Muscle of back (tissue), 11 donors: ENCODE results near the gene TNXB. TPM values are rescaled to one million over a fixed set of nuclear protein-coding genes. Genes with fewer than 3 reads are reported as not detected.
"Not testable (repeated sequence)": the region's sequence is repeated elsewhere in the genome, so short reads cannot be mapped to it uniquely, and the experiment has no call there.

Source experiments
- DNase-seq, 3 donors: peaks; one replicate each; pipeline versions ENCODE4 v3.0.0 to v3.0.0-alpha.2; 2013
- polyA plus RNA-seq, 10 donors: library from polyadenylated mRNA; unstranded; fragments of 120-200 nt; gene quantifications; one replicate each; pipeline ENCODE4 v1.2.1, GENCODE V29; 2013; ENCODE audit not compliant: insufficient read length in 10 of 10

The TNXB gene
- polyA plus RNA-seq, 10 donors, result 87.2 to 269 (median 143) TPM

- no peak for DNase-seq
Observed at GRCh38 chr6:32069460-32069859, 39.7 kb downstream of the TNXB start.

DNA sequence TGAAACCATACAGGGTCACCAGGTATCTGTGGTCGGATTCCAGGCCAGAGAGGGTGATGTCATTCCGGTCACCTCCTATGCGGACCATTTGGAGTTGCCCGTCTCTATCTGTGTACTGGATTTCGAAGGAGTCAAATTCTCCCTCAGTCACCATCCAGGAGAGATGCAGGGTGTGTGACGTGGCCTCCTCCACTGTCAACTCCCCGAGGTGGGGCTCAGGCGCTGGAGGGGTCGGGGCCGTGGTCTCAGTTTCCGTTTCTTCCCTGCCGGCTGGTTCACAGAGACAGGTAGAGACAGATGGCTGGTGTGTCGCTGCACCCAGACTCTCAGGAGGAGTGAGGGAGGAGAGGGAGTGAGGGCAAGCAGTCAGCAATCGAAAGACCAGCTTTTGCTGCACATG, 40.3 kb downstream of the TNXB start:
- DNase-seq, result no peak

DNA sequence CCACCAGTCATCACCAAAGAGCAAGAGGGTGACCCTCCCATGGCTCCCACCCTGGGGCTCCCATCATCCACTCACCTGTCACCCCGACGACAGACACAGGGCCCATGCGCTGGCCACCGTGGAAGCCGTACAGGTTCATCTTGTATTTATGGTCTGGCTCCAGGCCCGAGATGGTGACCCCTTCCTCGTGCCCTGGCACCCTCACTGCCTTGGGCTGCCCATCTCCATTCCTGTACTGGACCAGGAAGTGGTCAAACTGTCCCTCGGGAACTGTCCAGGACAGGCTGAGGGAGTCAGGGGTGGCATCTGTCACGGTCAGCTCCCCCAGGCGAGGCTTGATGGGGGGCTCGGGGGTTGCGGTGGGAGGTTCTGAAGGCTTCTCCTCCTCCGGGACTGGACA, 40.8 kb downstream of the TNXB start:
- not testable (repeated sequence) for DNase-seq

- not testable (repeated sequence) for DNase-seq
Observed at GRCh38 chr6:32067521-32067920, 41.6 kb downstream of the TNXB start.

DNA sequence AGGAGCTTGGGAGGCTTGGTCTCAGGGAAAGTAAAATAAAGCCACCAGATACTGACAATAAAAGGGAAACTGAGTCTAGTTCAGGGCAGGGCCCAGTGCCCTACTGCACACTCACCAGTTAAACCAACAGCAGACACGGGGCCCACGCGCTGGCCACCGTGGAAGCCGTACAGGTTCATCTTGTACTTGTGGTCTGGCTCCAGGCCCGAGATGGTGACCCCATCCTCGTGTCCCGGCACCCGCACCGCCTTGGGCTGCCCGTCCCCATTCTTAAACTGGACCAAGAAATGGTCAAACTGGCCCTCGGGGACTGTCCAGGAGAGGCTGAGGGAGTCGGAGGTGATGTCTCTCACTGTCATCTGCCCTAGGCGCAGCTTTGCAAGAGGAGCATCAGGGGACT, 44.4 kb downstream of the TNXB start:
- DNase-seq, result no peak

DNA sequence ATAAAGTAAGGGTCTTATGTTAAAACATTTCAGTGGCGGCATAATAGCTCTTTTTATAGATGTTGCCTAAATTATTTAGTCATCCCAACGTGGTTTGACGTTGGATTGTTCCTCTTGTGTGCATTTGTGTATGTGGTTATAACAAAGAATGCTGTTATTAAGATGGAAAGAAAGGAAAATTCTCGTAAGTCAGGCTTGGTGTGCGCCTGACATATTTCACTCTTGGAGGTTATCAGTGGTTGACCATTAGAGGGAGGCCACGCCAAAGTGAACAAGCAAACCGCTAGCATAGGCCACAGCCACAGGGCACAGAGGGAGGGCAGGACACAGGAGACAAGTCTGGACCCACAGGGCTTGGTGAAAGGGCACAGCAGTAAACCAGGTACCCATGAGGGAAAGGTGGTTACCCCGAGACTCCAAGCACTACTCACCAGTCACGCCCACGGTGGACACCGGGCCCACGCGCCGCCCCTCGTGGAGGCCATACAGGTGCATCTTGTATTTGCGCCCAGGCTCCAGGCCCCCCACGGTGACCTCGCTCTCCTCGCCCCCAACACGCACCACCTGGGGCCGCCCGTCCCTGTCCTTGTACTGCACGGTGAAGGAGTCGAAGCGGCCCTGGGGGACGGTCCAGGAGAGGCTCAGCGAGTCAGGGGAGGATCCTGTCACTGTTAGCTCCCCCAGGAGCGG, 48.0 kb downstream of the TNXB start:
- no peak for DNase-seq

DNA sequence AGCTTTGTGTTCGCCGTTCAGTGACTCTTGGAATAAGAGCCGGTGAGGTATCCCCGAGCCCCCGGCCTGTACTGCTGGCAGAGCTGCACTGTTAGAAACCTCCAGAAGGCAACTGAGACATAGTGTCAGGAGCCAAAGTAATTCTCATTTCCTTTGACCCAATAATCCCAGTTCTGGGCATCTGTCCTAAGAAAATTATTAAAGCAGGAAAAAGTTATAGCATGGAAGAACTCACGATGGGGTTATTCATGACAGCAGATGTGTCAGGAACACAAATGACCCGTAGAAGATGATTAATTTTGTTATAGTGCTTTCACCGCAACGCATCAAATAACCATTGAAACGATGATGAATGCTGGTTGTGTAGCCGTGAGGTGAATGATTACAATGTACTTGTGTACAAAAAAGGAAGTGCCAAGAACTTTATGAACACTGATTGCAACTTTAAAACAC, 50.6 kb downstream of the TNXB start:
- peak in 1 of 3 donors; percentile 45 for DNase-seq

GRCh38 chr6:32057966-32058365, 51.2 kb downstream of the TNXB start:
- no peak for DNase-seq

- DNase-seq, result no peak
Observed at GRCh38 chr6:32056254-32056653, 52.9 kb downstream of the TNXB start.

DNA sequence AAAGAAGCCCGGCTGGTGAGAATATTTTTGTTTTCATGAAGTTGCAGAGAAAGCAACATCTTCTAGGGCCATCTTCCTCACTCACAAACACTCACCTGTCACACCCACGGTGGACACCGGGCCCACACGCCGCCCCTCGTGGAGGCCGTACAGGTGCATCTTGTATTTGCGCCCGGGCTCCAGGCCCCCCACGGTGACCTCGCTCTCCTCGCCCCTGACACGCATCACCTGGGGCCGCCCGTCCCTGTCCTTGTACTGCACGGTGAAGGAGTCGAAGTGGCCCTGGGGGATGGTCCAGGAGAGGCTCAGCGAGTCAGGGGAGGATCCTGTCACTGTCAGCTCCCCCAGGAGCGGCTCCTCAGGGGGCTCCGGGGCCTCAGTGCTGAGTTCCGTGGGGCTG, 53.4 kb downstream of the TNXB start:
- not testable (repeated sequence) for DNase-seq

DNA sequence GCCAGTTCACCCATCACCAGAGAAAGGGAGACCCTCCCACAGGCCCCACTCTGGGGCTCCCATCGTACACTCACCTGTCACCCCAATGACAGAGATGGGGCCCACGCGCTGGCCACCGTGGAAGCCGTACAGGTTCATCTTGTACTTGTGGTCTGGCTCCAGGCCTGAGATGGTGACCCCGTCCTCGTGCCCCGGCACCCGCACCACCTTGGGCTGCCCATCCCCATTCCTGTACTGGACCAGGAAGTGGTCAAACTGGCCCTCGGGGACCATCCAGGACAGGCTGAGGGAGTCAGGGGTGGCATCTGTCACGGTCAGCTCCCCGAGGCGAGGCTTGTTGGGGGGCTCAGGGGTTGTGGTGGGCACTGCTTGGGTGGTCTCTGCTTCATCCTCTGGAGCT, 55.8 kb downstream of the TNXB start:
- not testable (repeated sequence) for DNase-seq

DNA sequence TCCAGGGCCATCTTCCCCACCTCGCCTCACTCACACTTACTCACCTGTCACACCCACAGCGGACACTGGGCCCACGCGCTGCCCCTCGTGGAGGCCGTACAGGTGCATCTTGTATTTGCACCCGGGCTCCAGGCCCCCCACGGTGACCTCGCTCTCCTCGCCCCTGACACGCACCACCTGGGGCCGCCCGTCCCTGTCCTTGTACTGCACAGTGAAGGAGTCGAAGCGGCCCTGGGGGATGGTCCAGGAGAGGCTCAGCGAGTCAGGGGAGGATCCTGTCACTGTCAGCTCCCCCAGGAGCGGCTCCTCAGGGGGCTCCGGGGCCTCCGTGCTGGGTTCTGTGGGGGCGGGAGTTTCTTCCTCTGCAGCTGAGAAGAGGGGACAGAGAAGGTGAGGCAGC, 56.5 kb downstream of the TNXB start:
- DNase-seq, result not testable (repeated sequence)

DNA sequence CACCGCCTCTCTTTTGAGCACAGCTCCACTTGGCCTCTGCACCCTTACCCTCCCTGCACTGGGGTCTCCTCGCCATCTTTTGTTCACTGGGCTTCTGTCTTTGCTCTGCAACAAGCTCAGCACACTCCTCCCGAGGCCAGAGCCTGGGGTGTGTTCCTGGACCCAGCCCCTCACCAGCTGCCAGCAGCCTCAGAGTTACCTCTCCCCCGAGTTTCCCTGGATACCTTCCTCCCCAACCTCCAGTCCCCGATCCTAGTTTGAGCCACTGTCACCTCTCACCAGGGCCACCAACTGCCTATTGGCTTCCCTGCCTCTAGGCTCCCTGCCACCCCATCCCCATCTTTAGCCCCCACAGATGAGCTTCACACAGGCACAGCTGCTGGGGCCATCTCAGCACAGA, 58.6 kb downstream of the TNXB start:
- no peak for DNase-seq

GRCh38 chr6:32049736-32050135, 59.4 kb downstream of the TNXB start:
- DNase-seq, result not testable (repeated sequence)

GRCh38 chr6:32049149-32049548, 60.0 kb downstream of the TNXB start:
- DNase-seq, result not testable (repeated sequence)

- peak in 2 of 3 donors; percentile 61 to 82 for DNase-seq
Observed at GRCh38 chr6:32047855-32048766, 61.0 kb downstream of the TNXB start.

DNA sequence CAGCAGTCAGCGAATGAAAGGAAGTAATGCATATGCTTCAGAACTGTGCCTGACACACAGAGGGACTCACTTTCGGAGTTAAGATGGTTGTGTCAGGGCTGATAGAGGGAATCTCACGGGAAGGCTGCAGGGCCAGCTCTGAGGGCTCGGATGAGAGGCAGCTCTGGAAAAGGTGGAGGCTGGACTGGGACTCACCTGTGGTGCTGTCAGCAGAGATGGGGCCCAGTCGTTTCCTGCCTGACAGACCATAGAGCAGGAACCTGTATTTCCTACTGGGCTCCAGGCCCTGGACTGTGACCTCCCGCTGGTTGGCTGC, 61.6 kb downstream of the TNXB start:
- no peak for DNase-seq

GRCh38 chr6:32047084-32047478, 62.1 kb downstream of the TNXB start:
- DNase-seq, result peak in 2 of 3 donors; percentile 71 to 82

GRCh38 chr6:32046450-32047083, 62.6 kb downstream of the TNXB start:
- DNase-seq, result peak in 2 of 3 donors; percentile 54 to 77

GRCh38 chr6:32045811-32046449, 63.2 kb downstream of the TNXB start:
- peak in 1 of 3 donors; percentile 65 for DNase-seq

- DNase-seq, result not testable (repeated sequence)
Observed at GRCh38 chr6:32044916-32045315, 64.2 kb downstream of the TNXB start.
